Breast epithelium (tissue), 3 donors: ENCODE data around the gene TMEM213.

Experiments used
- POLR2A ChIP-seq: fragments of 450-650 bp; IDR thresholded peaks from one replicate; pipeline ENCODE4 v1.6.1; 2016; ENCODE audit warnings: antibody characterized with exemption, mild to moderate bottlenecking, moderate library complexity
- POLR2AphosphoS5 ChIP-seq, 3 donors: sonication (generic); formaldehyde crosslinking; IDR thresholded peaks; one replicate each; pipeline ENCODE4 v1.6.1; 2017; ENCODE audit warnings: antibody characterized with exemption in 3 of 3
- TF ChIP-seq, protein P1 (sequence below), 3 donors: fragments of 450-650 bp; IDR thresholded peaks; one replicate each; pipeline ENCODE4 v1.5.1; 2016 to 2017; ENCODE audit warnings: antibody characterized with exemption in 3 of 3, mild to moderate bottlenecking in 3 of 3, moderate library complexity in 3 of 3

DNA sequence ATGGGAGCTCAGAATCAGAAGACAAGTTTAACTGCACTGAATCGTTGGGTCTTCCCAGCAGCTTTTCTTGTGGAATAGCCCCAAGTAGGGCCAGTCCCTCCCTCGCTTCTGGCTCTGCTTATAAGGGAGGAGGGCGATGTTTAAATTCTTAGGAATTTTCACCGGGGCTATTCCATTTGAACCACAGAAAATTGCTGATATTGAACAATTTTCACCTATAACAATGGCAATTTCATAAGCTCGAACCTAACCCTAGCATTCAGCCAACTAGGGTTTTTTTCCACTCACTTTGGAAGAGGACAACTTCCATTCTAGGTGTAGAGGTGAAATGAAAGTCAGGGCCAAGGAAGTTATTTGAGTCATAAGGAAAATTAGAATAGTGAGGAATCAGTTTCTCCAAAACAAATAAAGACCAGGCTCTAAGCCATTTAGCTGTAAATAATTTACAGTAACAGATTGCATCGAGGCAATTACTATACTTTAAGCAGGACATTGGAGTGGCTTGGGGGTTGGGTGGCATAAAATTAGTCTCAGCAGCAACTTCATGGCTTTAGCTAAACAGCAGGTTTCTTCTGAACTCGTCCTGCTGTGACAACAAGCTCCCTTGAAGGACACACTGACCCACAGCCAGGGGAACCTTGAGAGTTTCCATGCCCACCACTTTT, 1.7 kb downstream of the TMEM213 start:
- TF ChIP-seq POLR2A (no peak), POLR2AphosphoS5 (IDR thresholded peaks at IDR 0.05) (no peak)
- TF ChIP-seq, protein P1, sequence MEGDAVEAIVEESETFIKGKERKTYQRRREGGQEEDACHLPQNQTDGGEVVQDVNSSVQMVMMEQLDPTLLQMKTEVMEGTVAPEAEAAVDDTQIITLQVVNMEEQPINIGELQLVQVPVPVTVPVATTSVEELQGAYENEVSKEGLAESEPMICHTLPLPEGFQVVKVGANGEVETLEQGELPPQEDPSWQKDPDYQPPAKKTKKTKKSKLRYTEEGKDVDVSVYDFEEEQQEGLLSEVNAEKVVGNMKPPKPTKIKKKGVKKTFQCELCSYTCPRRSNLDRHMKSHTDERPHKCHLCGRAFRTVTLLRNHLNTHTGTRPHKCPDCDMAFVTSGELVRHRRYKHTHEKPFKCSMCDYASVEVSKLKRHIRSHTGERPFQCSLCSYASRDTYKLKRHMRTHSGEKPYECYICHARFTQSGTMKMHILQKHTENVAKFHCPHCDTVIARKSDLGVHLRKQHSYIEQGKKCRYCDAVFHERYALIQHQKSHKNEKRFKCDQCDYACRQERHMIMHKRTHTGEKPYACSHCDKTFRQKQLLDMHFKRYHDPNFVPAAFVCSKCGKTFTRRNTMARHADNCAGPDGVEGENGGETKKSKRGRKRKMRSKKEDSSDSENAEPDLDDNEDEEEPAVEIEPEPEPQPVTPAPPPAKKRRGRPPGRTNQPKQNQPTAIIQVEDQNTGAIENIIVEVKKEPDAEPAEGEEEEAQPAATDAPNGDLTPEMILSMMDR (IDR thresholded peaks at IDR 0.05): no peak
